NCI-H2081 (cell line): ENCODE results near the gene ESYT2.

Experiments used
- DNase-seq, 2 experiments: peaks; one replicate each; lab custom pipeline; 2025; lab: John Stamatoyannopoulos, UW

Gene ESYT2

DNA sequence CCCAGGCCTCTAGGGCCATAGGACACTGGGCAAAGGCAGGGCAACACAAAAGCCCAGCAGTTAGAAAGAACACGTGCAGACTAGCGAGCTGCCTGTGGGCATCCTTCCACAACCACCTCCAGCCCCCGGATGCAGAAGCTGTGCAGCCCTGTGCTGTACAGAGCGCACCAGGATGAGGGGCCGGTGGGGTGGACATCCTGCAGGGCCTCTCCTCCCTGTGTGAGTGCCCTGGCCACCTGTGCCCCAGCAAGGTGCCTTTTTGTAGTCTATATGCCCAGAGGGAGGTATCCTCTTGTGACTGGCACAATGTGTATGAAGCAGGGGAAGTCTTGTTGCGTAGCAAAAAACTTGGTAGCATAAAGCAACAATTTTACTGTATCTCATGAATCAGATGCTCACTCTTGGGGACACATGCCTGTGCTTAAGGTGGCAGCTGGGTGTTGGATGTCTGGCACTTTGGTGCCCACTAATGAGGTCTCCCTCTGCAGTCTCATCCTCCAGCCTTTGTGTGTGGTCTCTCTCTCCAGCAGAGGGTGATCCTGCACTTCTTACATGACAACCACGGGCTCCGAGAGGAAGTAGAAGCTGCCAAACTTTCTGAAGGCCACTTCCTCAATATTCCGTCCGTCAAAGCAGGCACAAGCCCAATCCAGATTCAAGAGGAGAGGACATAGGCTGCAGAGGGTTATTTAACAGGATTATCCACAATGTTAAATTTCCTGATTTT, 133.4 kb downstream of the ESYT2 start:
- DNase-seq, result peak; percentile 44 to 69

DNA sequence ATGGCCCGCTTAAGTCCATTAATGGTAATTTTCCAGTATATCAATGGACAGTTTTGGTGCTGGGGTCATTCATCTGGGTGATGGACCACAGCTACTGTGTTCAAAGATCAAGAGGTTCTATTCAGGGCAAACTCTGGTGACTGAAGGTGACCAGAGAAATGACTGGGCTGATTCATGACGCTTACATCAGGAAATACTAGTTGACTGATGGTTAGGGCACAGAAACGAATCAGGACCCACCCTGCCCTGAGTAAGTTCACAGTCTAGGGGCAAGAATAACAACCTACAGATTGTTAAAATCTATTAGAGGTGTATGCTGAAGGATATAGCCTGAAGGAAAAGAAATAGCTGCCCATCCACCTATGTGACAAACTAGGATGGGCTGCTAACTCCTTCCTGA, 134.3 kb downstream of the ESYT2 start:
- no peak for DNase-seq

DNA sequence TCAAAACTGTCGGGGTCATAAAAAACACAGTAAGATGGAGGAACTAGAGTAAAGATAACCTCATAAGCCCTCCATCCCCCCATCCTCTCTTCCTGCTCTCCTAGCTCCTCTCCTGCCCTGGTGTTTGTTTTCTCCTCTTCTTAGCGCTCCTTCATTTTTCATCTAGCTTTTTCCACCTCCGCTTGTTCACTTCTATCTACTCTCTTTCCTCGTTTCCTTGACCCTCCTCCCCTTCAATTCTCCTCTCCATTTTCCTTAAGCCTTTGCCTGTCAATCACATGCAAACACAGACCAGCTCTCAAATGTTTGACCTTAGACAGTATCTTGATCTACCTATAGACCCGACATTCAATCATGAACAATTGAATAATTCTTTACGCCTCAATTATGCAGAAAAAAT, 134.7 kb downstream of the ESYT2 start:
- no peak for DNase-seq

GRCh38 chr7:158689488-158689887, 139.8 kb downstream of the ESYT2 start:
- peak in 1 of 2 experiments; percentile 18 for DNase-seq

- no peak for DNase-seq
Observed at GRCh38 chr7:158687406-158687805, 141.9 kb downstream of the ESYT2 start.

DNA sequence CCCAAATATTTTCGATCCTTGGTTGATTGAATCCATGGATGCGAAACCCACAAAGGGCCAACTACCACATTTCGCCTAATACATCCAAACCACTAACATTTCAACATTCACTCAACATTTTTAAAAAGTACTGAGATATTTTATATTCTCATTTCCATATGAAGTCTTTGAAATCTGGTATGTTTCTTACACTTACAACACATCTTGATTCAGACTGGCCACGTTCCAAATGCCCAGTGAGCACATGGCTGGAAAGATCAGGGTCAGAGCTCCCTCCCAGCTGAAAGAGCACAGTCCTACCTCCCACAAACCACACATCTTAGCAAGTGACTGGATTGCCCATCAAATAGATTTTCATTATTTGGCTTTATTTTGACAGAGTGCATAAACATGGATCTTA, 143.6 kb downstream of the ESYT2 start:
- DNase-seq, result no peak

GRCh38 chr7:158684329-158684728, 145.0 kb downstream of the ESYT2 start:
- no peak for DNase-seq

DNA sequence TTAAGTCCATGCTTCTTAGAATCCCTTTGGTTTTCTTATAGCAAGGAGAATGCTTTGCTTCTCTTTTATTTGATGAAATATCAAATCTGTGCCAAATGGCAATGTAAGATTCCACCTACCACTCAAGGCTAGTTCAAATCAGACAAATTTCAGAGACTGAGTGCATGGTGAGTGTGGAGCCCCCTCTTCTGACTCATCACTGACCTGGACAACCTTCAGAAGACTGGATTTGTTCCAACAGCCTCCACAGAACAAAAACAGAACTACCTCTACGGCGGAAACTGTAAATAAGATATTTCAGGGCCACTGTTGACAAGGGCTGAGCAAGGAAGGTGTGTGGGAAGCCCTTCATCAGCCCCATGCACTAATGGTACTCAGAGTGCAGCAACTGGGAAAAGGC, 145.8 kb downstream of the ESYT2 start:
- no peak for DNase-seq

DNA sequence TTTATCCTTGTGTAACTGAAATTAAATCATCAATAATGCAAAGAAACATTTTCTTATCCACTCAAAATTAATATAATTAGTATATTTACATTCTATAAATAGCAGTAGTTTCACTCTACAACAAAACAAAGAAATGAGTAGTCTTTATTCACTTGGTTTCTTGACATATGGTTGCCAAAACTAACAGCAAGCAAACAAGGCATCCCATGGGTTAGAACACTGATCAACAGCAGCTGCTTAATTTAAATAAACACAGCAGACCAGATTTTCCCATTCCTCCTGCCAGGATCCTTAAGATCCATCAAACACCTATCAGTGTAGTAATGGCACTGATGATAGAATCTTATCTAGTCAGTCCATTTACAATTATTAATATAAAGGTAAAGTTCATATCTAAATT, 146.9 kb downstream of the ESYT2 start:
- DNase-seq, result peak; percentile 41 to 77
